Stimulated activated naive CD4-positive, alpha-beta T cell (primary cell): ENCODE measurements around the gene DPP4.
"Not testable (repeated sequence)": the region's sequence is repeated elsewhere in the genome, so short reads cannot be mapped to it uniquely, and the experiment has no call there.

Experiments used
- DNase-seq, 6 experiments: peaks; one replicate each; lab custom pipeline; 2025; lab: John Stamatoyannopoulos, UW

Gene DPP4

GRCh38 chr2:161990036-161990435 is 84.0 kb downstream of the DPP4 start:
- DNase-seq: no peak

- DNase-seq: no peak
These were observed 85.4 kb downstream of the DPP4 start for GRCh38 chr2:161988589-161988988.

GRCh38 chr2:161987311-161987710 is 86.7 kb downstream of the DPP4 start:
- DNase-seq: no peak

GRCh38 chr2:161983866-161984265 is 90.1 kb downstream of the DPP4 start:
- no peak for DNase-seq

GRCh38 chr2:161983331-161983651 is 90.7 kb downstream of the DPP4 start:
- DNase-seq: no peak

GRCh38 chr2:161982548-161983330 is 91.3 kb downstream of the DPP4 start:
- DNase-seq: no peak

- no peak for DNase-seq
These were observed 92.2 kb downstream of the DPP4 start for GRCh38 chr2:161981679-161982250.

- no peak for DNase-seq
These were observed 93.0 kb downstream of the DPP4 start for GRCh38 chr2:161980976-161981375.

GRCh38 chr2:161979490-161979889 is 94.5 kb downstream of the DPP4 start:
- no peak for DNase-seq

GRCh38 chr2:161977926-161978325 is 96.1 kb downstream of the DPP4 start:
- DNase-seq: not testable (repeated sequence)

- DNase-seq: no peak
These were observed 97.1 kb downstream of the DPP4 start for GRCh38 chr2:161976917-161977316.

GRCh38 chr2:161976295-161976694 is 97.7 kb downstream of the DPP4 start:
- no peak for DNase-seq

- no peak for DNase-seq
These were observed 98.2 kb downstream of the DPP4 start for GRCh38 chr2:161975813-161976160.

- DNase-seq: no peak
These were observed 98.8 kb downstream of the DPP4 start for GRCh38 chr2:161975062-161975812.

- DNase-seq: no peak
These were observed 99.6 kb downstream of the DPP4 start for GRCh38 chr2:161974461-161974860.

- no peak for DNase-seq
These were observed 101.1 kb downstream of the DPP4 start for GRCh38 chr2:161972866-161973265.

GRCh38 chr2:161972232-161972631 is 101.8 kb downstream of the DPP4 start:
- DNase-seq: no peak

GRCh38 chr2:161971551-161971950 is 102.5 kb downstream of the DPP4 start:
- no peak for DNase-seq

GRCh38 chr2:161969159-161969558 is 104.9 kb downstream of the DPP4 start:
- no peak for DNase-seq

GRCh38 chr2:161965994-161966393 is 108.0 kb downstream of the DPP4 start:
- no peak for DNase-seq

GRCh38 chr2:161964160-161964559 is 109.9 kb downstream of the DPP4 start:
- no peak for DNase-seq

- no peak for DNase-seq
These were observed 111.9 kb downstream of the DPP4 start for GRCh38 chr2:161962160-161962559.

GRCh38 chr2:161961061-161961460 is 113.0 kb downstream of the DPP4 start:
- no peak for DNase-seq
